Endodermal cell (in vitro differentiated cells): ENCODE measurements around the gene EYA2. TPM values are rescaled to one million over a fixed set of nuclear protein-coding genes. Genes with fewer than 3 reads are reported as not detected.

Experiments
- DNase-seq: peaks from one replicate; pipeline ENCODE4 v3.0.0-alpha.2; 2017
- H3K27ac ChIP-seq: 2 replicates; pipeline ENCODE4 v1.5.1; 2013; ENCODE audit warnings: mild to moderate bottlenecking, low read depth, low read length, moderate library complexity
- H3K27me3 ChIP-seq: 2 replicates; pipeline ENCODE4 v1.6.1; 2013; ENCODE audit warnings: mild to moderate bottlenecking, low read length, moderate library complexity; ENCODE audit not compliant: insufficient read depth, control insufficient read depth, poor library complexity, severe bottlenecking
- H3K36me3 ChIP-seq: 2 replicates; pipeline ENCODE4 v1.7.0; 2013; ENCODE audit warnings: mild to moderate bottlenecking, low read length, moderate library complexity; ENCODE audit not compliant: control insufficient read depth, insufficient read depth
- H3K4me1 ChIP-seq: one replicate; pipeline ENCODE4 v1.7.0; 2013; ENCODE audit warnings: low read length; ENCODE audit not compliant: control insufficient read depth, insufficient read depth
- H3K4me3 ChIP-seq: 2 replicates; pipeline ENCODE4 v1.5.1; 2013; ENCODE audit warnings: mild to moderate bottlenecking, low read length, moderate library complexity
- H3K9ac ChIP-seq: 2 replicates; pipeline ENCODE4 v1.6.1; 2013; ENCODE audit warnings: mild to moderate bottlenecking, low read length, moderate library complexity; ENCODE audit not compliant: poor library complexity, severe bottlenecking; ENCODE audit errors: extremely low read depth
- H3K9me3 ChIP-seq: 2 replicates; pipeline ENCODE4 v1.6.1; 2013; ENCODE audit warnings: mild to moderate bottlenecking, low read length, moderate library complexity; ENCODE audit not compliant: control insufficient read depth
- H3K27ac Mint-ChIP-seq: 2 replicates; pipeline ENCODE4 v1.8.0; 2020; ENCODE audit warnings: mixed read lengths
- H3K27me3 Mint-ChIP-seq: 2 replicates; pipeline ENCODE4 v1.8.0; 2021; ENCODE audit warnings: mild to moderate bottlenecking, mixed read lengths; ENCODE audit not compliant: insufficient read depth
- H3K36me3 Mint-ChIP-seq: 2 replicates; pipeline ENCODE4 v1.8.0; 2020; ENCODE audit warnings: low read depth, mixed read lengths
- H3K4me1 Mint-ChIP-seq: 2 replicates; pipeline ENCODE4 v1.8.0; 2020; ENCODE audit warnings: mixed read lengths
- H3K4me3 Mint-ChIP-seq: 2 replicates; pipeline ENCODE4 v1.8.0; 2020; ENCODE audit warnings: mild to moderate bottlenecking, moderate library complexity, mixed read lengths
- H3K9me3 Mint-ChIP-seq: 2 replicates; pipeline ENCODE4 v1.8.0; 2020; ENCODE audit warnings: mild to moderate bottlenecking, mixed read lengths
- CTCF ChIP-seq: fragments of 200-600 bp; sonication (generic); conservative IDR thresholded peaks from 2 replicates; pipeline ENCODE4 v1.5.0; 2021; ENCODE audit warnings: antibody characterized with exemption, mild to moderate bottlenecking
- WGBS, 2 experiments: methylation state at CpG; one replicate each; pipeline versions ENCODE4 v1.1.5 to v1.1.7; 2013; ENCODE audit warnings: missing lambda C conversion rate in 2 of 2, mixed read lengths in 1 of 2; ENCODE audit not compliant: insufficient coverage in 1 of 2, insufficient read length in 1 of 2; 5-methylcytosine and 5-hydroxymethylcytosine counted together
- total RNA-seq, 2 donors: library from RNA; stranded (reverse); fragmentation: NEBNext Ultra II Directional in 1 of 2; extraction: Animal tissue kit (Norgen Biotek cat#: 25700) in 1 of 2; gene quantifications; 2 replicates in 1 of 2; 3 replicates in 1 of 2; pipeline ENCODE4 v1.2.1, GENCODE V29; 2021

The EYA2 gene
- total RNA-seq, 2 donors from 2014 or later = 9.1 to 18.0 TPM

GRCh38 chr20:47024461-47024937, 129.9 kb downstream of the EYA2 start:
- no peak overlapping the region for H3K27ac Mint-ChIP-seq
- H3K27me3 Mint-ChIP-seq = no peaks in the 10 kb centered on the region
- Histone ChIP-seq H3K36me3 (peaks cover 52% of the 10 kb centered on the region), H3K9me3 (peaks cover 6% of the 10 kb centered on the region), H3K4me1 (no peaks in the 10 kb centered on the region), H3K4me3 (no peak overlapping the region), H3K27ac (no peak overlapping the region), H3K27me3 (no peaks in the 10 kb centered on the region), H3K9ac (no peak overlapping the region)
- DNase-seq = no peak
- TF ChIP-seq CTCF = no peak
- 92 to 94% methylated on average over 3 of the region's 3 CpGs for WGBS, 2 experiments
- peaks cover 24% of the 10 kb centered on the region for H3K36me3 Mint-ChIP-seq
- H3K4me3 Mint-ChIP-seq = no peak overlapping the region
- no peaks in the 10 kb centered on the region for H3K9me3 Mint-ChIP-seq
- no peaks in the 10 kb centered on the region for H3K4me1 Mint-ChIP-seq

GRCh38 chr20:47027042-47027441, 132.4 kb downstream of the EYA2 start:
- Histone ChIP-seq H3K27me3 (no peaks in the 10 kb centered on the region), H3K9me3 (peaks cover 6% of the 10 kb centered on the region), H3K36me3 (peaks cover 47% of the 10 kb centered on the region), H3K4me3 (no peak overlapping the region), H3K27ac (no peak overlapping the region), H3K9ac (no peak overlapping the region), H3K4me1 (no peaks in the 10 kb centered on the region)
- peaks cover 28% of the 10 kb centered on the region for H3K36me3 Mint-ChIP-seq
- DNase-seq = no peak
- H3K27me3 Mint-ChIP-seq = no peaks in the 10 kb centered on the region
- no peaks in the 10 kb centered on the region for H3K9me3 Mint-ChIP-seq
- no peaks in the 10 kb centered on the region for H3K4me1 Mint-ChIP-seq
- H3K4me3 Mint-ChIP-seq = no peak overlapping the region
- H3K27ac Mint-ChIP-seq = no peak overlapping the region
- WGBS, 2 experiments = 97 to 98% methylated on average over 4 of the region's 4 CpGs
- no peak for TF ChIP-seq CTCF

DNA sequence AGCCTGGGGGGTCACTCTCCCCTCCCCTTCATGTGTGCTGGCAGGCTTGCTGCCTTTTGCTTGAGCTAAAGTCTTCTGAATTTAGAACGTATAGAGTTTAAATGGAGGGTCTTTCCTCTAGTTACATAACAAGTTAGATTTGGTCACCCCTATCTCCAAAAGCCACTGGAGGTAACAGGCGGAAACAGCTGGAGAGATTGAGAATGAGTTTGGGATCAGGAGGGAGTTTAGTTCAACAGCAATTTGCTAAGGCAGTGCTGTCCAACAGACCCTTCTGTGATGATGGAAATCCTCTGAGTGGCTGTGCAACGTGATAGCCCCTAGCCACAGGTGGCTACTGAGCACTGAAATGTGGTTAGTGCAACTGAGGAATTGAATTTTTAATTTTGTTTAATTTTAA, 132.8 kb downstream of the EYA2 start:
- Histone ChIP-seq H3K9me3 (peaks cover 6% of the 10 kb centered on the region), H3K27ac (no peak overlapping the region), H3K27me3 (no peaks in the 10 kb centered on the region), H3K4me3 (no peak overlapping the region), H3K4me1 (no peaks in the 10 kb centered on the region), H3K9ac (no peak overlapping the region), H3K36me3 (peaks cover 47% of the 10 kb centered on the region)
- Mint-ChIP-seq H3K36me3 (peaks cover 28% of the 10 kb centered on the region), H3K4me3 (no peak overlapping the region), H3K9me3 (no peaks in the 10 kb centered on the region), H3K27ac (no peak overlapping the region), H3K27me3 (no peaks in the 10 kb centered on the region), H3K4me1 (no peaks in the 10 kb centered on the region)
- no peak for TF ChIP-seq CTCF
- no peak for DNase-seq
- 95 to 100% methylated on average over 1 to 3 of the region's 3 CpGs for WGBS, 2 experiments
